ENCODE measurements around the gene OR6C74.

OR6C74 gene

GRCh38 chr12:55244309-55244708 is at the start of gene OR6C74:
Gene OR6C74, plus strand, starts transcription at chr12:55244609. Its CDS starts 2,679 bp downstream, at chr12:55247288.
- TF ChIP-seq CTCF (conservative IDR thresholded peaks at IDR 0.05), result no peak
- H3K27ac ChIP-seq, result no peak within 1 kb of the TSS

- H3K27ac ChIP-seq, result no peak within 1 kb of the TSS
- no peak for TF ChIP-seq CTCF (conservative IDR thresholded peaks at IDR 0.05)
Measured at GRCh38 chr12:55220725-55221124, 23.7 kb upstream of the OR6C74 start, which contains the start of gene OR10A7. Gene OR10A7, plus strand, starts transcription at chr12:55221025. Its CDS starts 0 bp downstream, at chr12:55221025.

- TF ChIP-seq CTCF (conservative IDR thresholded peaks at IDR 0.05), result no peak
- no peak overlapping the region for H3K27ac ChIP-seq
Measured at GRCh38 chr12:55226523-55226922, 17.9 kb upstream of the OR6C74 start.

GRCh38 chr12:55227643-55228042 is 16.8 kb upstream of the OR6C74 start:
- H3K27ac ChIP-seq, result no peak overlapping the region
- no peak for TF ChIP-seq CTCF (conservative IDR thresholded peaks at IDR 0.05)

GRCh38 chr12:55246159-55246558 is 1.8 kb downstream of the OR6C74 start:
- no peak overlapping the region for H3K27ac ChIP-seq
- TF ChIP-seq CTCF (conservative IDR thresholded peaks at IDR 0.05), result no peak

GRCh38 chr12:55250944-55251343 is 6.5 kb downstream of the OR6C74 start:
- H3K27ac ChIP-seq, result no peak overlapping the region
- no peak for TF ChIP-seq CTCF (conservative IDR thresholded peaks at IDR 0.05)

- H3K27ac ChIP-seq, result no peak overlapping the region
- no peak for TF ChIP-seq CTCF (conservative IDR thresholded peaks at IDR 0.05)
Measured at GRCh38 chr12:55253281-55253680, 8.9 kb downstream of the OR6C74 start.
